PC-3 (cell line): ENCODE data around the gene MYOCD. TPM values are rescaled to one million over a fixed set of nuclear protein-coding genes. Genes with fewer than 3 reads are reported as not detected.

ENCODE experiments used
- ATAC-seq: fragments of 200-7000 bp; cut with Tn5 transposase; 2 replicates; pipeline ENCODE4 v1.9.1; 2020; ENCODE audit warnings: mild to moderate bottlenecking, moderate library complexity
- BruUV-seq: library from RNA; stranded (reverse); fragments of 400-500 nt; replicated peaks from 2 replicates; lab custom pipeline; 2021; lab: Mats Ljungman, UMichigan
- CTCF ChIA-PET: fragments of 300-600 bp; sonication (Branson Sonifier 250); formaldehyde crosslinking; loops from one replicate; lab custom pipeline; 2022; ENCODE audit warnings: antibody characterized with exemption; lab: Charles Lee
- POLR2A ChIA-PET: fragments of 300-600 bp; sonication (Branson Sonifier 250); formaldehyde crosslinking; loops from one replicate; lab custom pipeline; 2022; ENCODE audit warnings: antibody characterized with exemption; ENCODE audit not compliant: unreplicated experiment; lab: Charles Lee
- DNase-seq: peaks from one replicate; pipeline ENCODE4 v3.0.0-alpha.2; 2015
- H2AFZ ChIP-seq: fragments of 300-600 bp; sonication (generic); 2 replicates; pipeline ENCODE4 v1.6.0; 2016; ENCODE audit warnings: antibody characterized with exemption, low read length
- H3F3A ChIP-seq: fragments of 300-600 bp; sonication (generic); one replicate; pipeline ENCODE4 v1.6.0; 2017; ENCODE audit warnings: antibody characterized with exemption, low read length, control low read depth, mild to moderate bottlenecking; ENCODE audit not compliant: unreplicated experiment
- H3K27ac ChIP-seq: fragments of 300-600 bp; sonication (generic); 2 replicates; pipeline ENCODE4 v1.5.1; 2016; ENCODE audit warnings: mild to moderate bottlenecking, low read length
- H3K27me3 ChIP-seq: fragments of 300-600 bp; sonication (generic); 2 replicates; pipeline ENCODE4 v1.6.1; 2016; ENCODE audit warnings: low read length, mixed read lengths
- H3K36me3 ChIP-seq: fragments of 300-600 bp; sonication (generic); 2 replicates; pipeline ENCODE4 v1.6.1; 2016; ENCODE audit warnings: low read depth, mixed run types, low read length, mixed read lengths
- H3K4me1 ChIP-seq: fragments of 300-600 bp; sonication (generic); 2 replicates; pipeline ENCODE4 v1.5.1; 2016; ENCODE audit warnings: low read length; ENCODE audit not compliant: insufficient read depth
- H3K4me2 ChIP-seq: fragments of 300-600 bp; sonication (generic); 2 replicates; pipeline ENCODE4 v1.6.0; 2016; ENCODE audit warnings: low read length
- H3K4me3 ChIP-seq: fragments of 300-600 bp; sonication (generic); 2 replicates; pipeline ENCODE4 v1.5.1; 2016; ENCODE audit warnings: mild to moderate bottlenecking, low read length, mixed read lengths
- H3K79me2 ChIP-seq: fragments of 300-600 bp; sonication (generic); 2 replicates; pipeline ENCODE4 v1.6.1; 2017; ENCODE audit warnings: low read length, mixed read lengths
- H3K9ac ChIP-seq: fragments of 300-600 bp; sonication (generic); 2 replicates; pipeline ENCODE4 v1.6.0; 2016; ENCODE audit warnings: mild to moderate bottlenecking, low read length
- H3K9me2 ChIP-seq: fragments of 300-600 bp; sonication (generic); replicated peaks from 2 replicates; pipeline ENCODE4 v1.6.1; 2016; ENCODE audit warnings: mixed run types, low read length, mixed read lengths
- H3K9me3 ChIP-seq: fragments of 300-600 bp; sonication (generic); 2 replicates; pipeline ENCODE4 v1.6.1; 2016; ENCODE audit warnings: low read length, mixed read lengths
- H4K20me1 ChIP-seq: fragments of 300-600 bp; sonication (generic); 2 replicates; pipeline ENCODE4 v1.6.1; 2016; ENCODE audit warnings: low read length, mixed read lengths
- EZH2 ChIP-seq: fragments of 300-600 bp; sonication (generic); IDR thresholded peaks from one replicate; pipeline ENCODE4 v1.6.1; 2017; ENCODE audit warnings: antibody characterized with exemption, mild to moderate bottlenecking, low read length; ENCODE audit not compliant: unreplicated experiment
- EZH2phosphoT487 ChIP-seq: fragments of 300-600 bp; sonication (generic); IDR thresholded peaks from 2 replicates; pipeline ENCODE4 v1.6.1; 2018; ENCODE audit warnings: mild to moderate bottlenecking, antibody characterized with exemption, low read length, borderline replicate concordance
- intact Hi-C: fragments of 100-400 bp; cut with micrococcal nuclease; formaldehyde crosslinking; loops from 2 replicates; pipeline ENCODE4 v1.9.0; 2023
- total RNA-seq: library from RNA; depleted of rRNA; stranded (reverse); fragments of >200 nt; gene quantifications from 2 replicates; pipeline ENCODE4 v1.2.3, GENCODE V29; 2014
- TF ChIP-seq, protein P1 (sequence below): fragments of 300-600 bp; sonication (generic); conservative IDR thresholded peaks from 2 replicates; pipeline ENCODE4 v1.5.1; 2017; ENCODE audit warnings: antibody characterized with exemption, low read depth, mild to moderate bottlenecking, low read length

Gene MYOCD
- total RNA-seq, 1 experiment from 2014 or later = not detected

DNA sequence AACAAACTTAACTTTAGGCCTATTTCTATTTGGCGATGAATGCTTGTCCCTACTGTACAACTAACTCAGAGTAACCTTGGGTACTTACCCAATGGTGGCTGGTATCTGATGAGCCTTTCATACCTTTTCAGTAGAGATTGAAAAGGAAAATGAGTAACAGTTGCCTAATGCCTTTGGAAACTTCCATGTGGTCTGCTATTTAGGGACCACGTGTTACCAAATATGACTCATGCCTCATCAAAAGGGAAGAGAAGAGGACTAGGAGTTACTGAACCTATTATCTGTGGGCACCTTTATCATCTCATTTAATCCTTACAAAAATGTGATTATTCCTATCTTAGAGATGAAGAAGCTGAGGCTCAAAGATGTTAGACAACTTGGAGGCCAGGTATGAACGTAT lies 8.1 kb downstream of the MYOCD start:
- no TSS peak for BruUV-seq
- TF ChIP-seq EZH2phosphoT487 (no peak), EZH2 (no peak)
- TF ChIP-seq, protein P1, sequence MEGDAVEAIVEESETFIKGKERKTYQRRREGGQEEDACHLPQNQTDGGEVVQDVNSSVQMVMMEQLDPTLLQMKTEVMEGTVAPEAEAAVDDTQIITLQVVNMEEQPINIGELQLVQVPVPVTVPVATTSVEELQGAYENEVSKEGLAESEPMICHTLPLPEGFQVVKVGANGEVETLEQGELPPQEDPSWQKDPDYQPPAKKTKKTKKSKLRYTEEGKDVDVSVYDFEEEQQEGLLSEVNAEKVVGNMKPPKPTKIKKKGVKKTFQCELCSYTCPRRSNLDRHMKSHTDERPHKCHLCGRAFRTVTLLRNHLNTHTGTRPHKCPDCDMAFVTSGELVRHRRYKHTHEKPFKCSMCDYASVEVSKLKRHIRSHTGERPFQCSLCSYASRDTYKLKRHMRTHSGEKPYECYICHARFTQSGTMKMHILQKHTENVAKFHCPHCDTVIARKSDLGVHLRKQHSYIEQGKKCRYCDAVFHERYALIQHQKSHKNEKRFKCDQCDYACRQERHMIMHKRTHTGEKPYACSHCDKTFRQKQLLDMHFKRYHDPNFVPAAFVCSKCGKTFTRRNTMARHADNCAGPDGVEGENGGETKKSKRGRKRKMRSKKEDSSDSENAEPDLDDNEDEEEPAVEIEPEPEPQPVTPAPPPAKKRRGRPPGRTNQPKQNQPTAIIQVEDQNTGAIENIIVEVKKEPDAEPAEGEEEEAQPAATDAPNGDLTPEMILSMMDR = no peak
- Histone ChIP-seq H4K20me1 (no peaks in the 10 kb centered on the region), H3K9me3 (no peaks in the 10 kb centered on the region), H3K27ac (no peak overlapping the region), H3F3A (no peaks in the 10 kb centered on the region), H3K9ac (no peak overlapping the region), H3K9me2 (peaks cover 3% of the 10 kb centered on the region; the same call in 1 of the 2 replicates), H3K36me3 (no peaks in the 10 kb centered on the region), H3K27me3 (peaks cover 6% of the 10 kb centered on the region; the same call in 1 of the 2 replicates), H3K4me1 (no peaks in the 10 kb centered on the region), H3K4me2 (no peak overlapping the region), H3K4me3 (no peak overlapping the region), H3K79me2 (no peaks in the 10 kb centered on the region), H2AFZ (no peak overlapping the region)
- ATAC-seq (no peak), DNase-seq (no peak)
- intact Hi-C loops = no loop called here
- ChIA-PET CTCF (no interaction called here), POLR2A (no interaction called here)

GRCh38 chr17:12680407-12680897 lies 14.8 kb downstream of the MYOCD start:
- peaks cover 21% of the 10 kb centered on the region for H3K27me3 ChIP-seq
- no peaks in the 10 kb centered on the region for H3F3A ChIP-seq
- no peak overlapping the region for H3K4me3 ChIP-seq
- no peaks in the 10 kb centered on the region for H3K4me1 ChIP-seq
- no TSS peak for BruUV-seq
- no peak for ATAC-seq
- no peaks in the 10 kb centered on the region for H3K36me3 ChIP-seq
- H2AFZ ChIP-seq = no peak overlapping the region
- DNase-seq = no peak
- ChIA-PET CTCF (no interaction called here), POLR2A (no interaction called here)
- intact Hi-C loops = no loop called here
- no peaks in the 10 kb centered on the region for H3K79me2 ChIP-seq
- TF ChIP-seq EZH2 (no peak), EZH2phosphoT487 (no peak)
- TF ChIP-seq, protein P1 = no peak
- H3K9me2 ChIP-seq = no peaks in the 10 kb centered on the region
- no peak overlapping the region for H3K4me2 ChIP-seq
- H3K27ac ChIP-seq = no peak overlapping the region
- H3K9me3 ChIP-seq = no peaks in the 10 kb centered on the region
- H3K9ac ChIP-seq = no peak overlapping the region
- H4K20me1 ChIP-seq = no peaks in the 10 kb centered on the region

DNA sequence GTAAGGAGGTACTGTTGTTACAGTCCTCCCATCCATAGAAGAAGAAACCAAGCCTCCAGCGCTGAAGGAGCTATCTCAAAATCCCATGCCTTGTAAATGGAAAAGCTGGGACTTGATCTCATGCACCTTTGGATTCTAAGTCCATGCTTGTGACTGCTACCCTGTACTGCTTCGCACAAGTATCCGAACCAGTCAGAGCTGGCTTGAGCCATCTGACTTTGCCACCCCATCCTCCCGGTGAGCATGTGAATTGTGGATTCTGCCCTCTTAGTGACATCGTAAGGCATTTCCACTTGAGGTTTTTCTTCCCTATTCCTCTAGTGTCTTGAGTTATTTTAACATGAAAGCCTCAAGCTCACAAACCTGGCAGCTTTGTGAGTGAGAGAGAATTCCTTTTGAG lies 15.3 kb downstream of the MYOCD start:
- intact Hi-C loops = no loop called here
- Histone ChIP-seq H3K36me3 (no peaks in the 10 kb centered on the region), H3K9me3 (no peaks in the 10 kb centered on the region), H4K20me1 (no peaks in the 10 kb centered on the region), H3K9ac (no peak overlapping the region), H3K4me2 (no peak overlapping the region), H3K4me3 (no peak overlapping the region), H2AFZ (no peak overlapping the region), H3K9me2 (no peaks in the 10 kb centered on the region), H3K79me2 (no peaks in the 10 kb centered on the region), H3F3A (no peaks in the 10 kb centered on the region), H3K27me3 (peaks cover 21% of the 10 kb centered on the region), H3K4me1 (no peaks in the 10 kb centered on the region), H3K27ac (no peak overlapping the region)
- TF ChIP-seq EZH2 (no peak), EZH2phosphoT487 (no peak)
- TF ChIP-seq, protein P1 = no peak
- DNase-seq (no peak), ATAC-seq (no peak)
- no TSS peak for BruUV-seq
- CTCF ChIA-PET = no interaction called here
- POLR2A ChIA-PET = no interaction called here
